ENCODE measurements around the gene BICDL1.

DNA sequence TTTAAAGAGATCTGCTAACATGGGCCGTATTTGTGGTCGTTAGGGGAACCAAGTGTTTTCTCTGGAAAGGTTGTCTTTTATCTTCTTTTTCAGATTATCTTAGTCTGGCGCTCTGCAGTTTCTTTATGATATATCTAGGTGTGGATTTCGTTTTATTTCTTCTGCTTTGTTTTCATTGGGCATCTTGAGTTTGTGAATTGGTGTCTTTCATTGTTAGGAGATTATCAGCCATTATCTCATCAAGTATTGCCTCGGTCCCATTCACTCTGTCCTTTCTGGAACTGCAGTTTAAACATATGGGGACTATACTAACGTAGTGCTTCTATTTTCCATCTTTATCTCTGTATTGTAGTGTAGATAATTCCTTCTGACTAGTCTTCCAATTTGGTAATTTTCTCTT is 60.4 kb downstream of the BICDL1 start:
- no peak for TF ChIP-seq CTCF (IDR thresholded peaks at IDR 0.05 in 2 of 3, conservative IDR thresholded peaks at IDR 0.05 in 1 of 3; ENCODE audit: borderline replicate concordance in 1 of 3, insufficient read depth in 1 of 3, low read depth in 2 of 3, low read length in 2 of 3)
- no peak for TF ChIP-seq EZH2phosphoT487 (IDR thresholded peaks at IDR 0.05; ENCODE audit: borderline replicate concordance)
- TF ChIP-seq SP1 (IDR thresholded peaks at IDR 0.05; ENCODE audit: low read depth): no peak
- TF ChIP-seq POLR2AphosphoS5 (IDR thresholded peaks at IDR 0.05; ENCODE audit: low read depth, low read length): no peak
- no peak for TF ChIP-seq EZH2 (IDR thresholded peaks at IDR 0.05)
- TF ChIP-seq EGR1 (IDR thresholded peaks at IDR 0.05; ENCODE audit: low read depth): no peak
- no peak for TF ChIP-seq REST (IDR thresholded peaks at IDR 0.05; ENCODE audit: low read depth)
